ENCODE data around the gene SLC5A9.

The SLC5A9 gene

GRCh38 chr1:48214820-48215219 is 7.7 kb upstream of the SLC5A9 start:
- DNase-seq, result no peak

GRCh38 chr1:48215222-48215621 is 7.3 kb upstream of the SLC5A9 start:
- DNase-seq, result no peak

DNA sequence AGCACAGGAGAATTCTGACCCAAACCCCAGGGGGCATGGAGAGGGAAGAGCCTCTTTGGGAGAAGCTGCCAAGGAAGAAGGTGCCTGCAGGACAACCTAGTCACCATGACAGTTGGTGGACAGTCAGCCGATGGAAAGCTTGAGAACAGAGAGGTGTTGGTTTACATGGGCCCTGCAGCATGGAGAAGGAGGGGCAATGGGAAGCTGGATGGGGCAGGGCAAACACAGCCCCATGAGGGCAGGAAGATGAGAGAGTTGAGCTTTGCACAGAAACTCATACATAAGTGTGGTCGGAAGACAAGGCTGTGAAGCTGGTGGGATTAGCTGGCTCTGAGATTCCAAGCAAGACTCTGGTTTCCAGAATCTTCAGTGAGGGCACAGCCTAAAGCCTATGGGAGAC is 6.6 kb upstream of the SLC5A9 start:
- DNase-seq, result no peak

- DNase-seq, result no peak
These were observed 6.2 kb upstream of the SLC5A9 start for GRCh38 chr1:48216313-48216712.

DNA sequence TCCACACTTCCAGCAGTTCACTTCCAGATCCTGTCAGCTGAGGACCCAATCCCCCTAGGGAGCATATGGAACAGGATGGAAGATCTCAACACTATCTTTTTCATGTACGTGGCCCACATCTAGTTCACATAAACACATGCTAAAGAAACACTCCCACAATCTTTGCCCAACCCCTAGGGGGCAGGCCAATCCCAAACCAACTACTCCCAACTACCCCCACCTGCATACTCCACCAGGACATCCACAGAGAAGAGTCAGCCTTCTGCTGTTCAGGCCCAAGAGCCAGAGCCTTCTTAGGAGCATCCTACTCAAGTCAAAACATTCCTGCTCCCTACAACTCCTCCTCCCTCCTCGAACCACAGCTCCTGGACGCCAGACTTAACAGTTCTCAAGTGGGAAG is 5.6 kb upstream of the SLC5A9 start:
- no peak for DNase-seq

DNA sequence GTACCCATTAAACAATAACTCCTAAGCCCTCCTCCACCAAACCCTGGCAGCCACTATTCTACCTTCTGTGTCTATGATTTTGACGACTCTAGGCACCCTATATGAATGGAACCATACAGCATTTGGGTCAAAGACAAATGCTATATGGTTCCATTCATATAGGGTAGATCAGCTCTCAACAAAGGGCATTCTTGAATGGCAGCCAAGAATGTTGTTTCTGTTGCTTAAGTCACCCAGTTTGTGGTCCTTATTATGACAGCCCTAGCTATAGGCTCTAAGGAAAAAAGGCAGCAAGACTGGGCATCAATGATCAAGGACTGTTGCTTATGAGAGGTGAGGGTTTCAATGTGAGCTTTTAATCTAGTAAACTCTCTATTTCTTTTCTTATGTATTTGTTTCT is 4.7 kb upstream of the SLC5A9 start:
- DNase-seq, result no peak

DNA sequence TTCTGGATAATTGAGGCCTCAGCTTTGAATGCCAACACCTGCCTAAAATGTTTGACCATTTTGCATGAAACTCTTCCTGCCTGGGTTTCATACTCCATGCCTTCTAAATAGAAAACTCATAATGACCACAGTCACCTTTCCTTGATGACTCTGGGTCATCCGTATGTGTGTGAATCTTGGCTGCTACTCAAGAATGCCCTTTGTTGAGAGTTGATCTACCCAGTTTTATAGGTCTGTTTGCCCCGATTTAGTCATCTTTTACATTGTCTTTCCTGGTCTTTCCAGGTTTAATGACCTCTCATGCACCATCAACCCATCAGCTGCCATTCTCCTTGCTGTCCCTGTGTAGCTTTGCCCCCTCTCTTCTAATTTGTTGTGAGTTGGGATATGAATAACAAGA is 2.7 kb upstream of the SLC5A9 start:
- no peak for DNase-seq

DNA sequence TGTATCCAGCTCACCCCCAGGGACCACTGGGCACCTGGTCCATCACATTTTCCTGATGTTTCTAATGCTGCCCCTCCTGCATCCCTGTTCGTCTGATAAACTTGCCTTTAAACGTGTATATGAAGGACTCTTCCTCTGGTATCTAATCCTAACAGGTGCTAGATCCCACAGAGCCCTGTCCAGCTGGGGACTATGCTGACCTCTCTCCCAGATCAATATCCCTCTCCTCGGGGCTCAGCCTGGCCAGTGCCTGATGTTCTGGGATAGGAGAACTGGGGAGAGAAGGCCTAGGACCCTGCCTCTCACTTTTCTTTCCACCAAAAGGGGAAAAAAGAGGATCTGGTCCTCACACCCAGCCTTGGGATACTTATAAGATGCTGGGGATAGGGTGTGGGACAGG is 1.4 kb upstream of the SLC5A9 start:
- no peak for DNase-seq

GRCh38 chr1:48221657-48222056 is 859 bp upstream of the SLC5A9 start:
- DNase-seq, result no peak

GRCh38 chr1:48223366-48224240 is 1.1 kb downstream of the SLC5A9 start:
- no peak for DNase-seq

DNA sequence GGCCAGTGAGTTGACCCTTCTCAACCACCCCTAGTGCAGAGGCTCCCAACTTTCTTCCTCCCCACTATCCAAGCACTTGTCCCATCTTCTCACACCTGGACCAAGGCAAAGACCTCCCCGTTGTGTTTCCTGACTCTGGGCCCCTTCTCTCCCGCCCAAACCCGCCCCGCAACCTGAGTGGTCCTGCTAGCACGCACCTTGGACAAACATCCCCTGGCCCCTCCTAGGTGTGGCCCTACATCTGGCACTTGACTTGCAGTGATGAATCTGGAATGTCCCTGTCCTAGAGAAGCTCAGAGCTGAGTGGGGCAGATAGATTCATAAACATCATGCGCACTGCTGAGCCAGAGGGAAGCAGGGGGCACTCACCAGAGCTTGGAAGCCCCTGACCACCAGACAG is 2.3 kb downstream of the SLC5A9 start:
- no peak for DNase-seq

DNA sequence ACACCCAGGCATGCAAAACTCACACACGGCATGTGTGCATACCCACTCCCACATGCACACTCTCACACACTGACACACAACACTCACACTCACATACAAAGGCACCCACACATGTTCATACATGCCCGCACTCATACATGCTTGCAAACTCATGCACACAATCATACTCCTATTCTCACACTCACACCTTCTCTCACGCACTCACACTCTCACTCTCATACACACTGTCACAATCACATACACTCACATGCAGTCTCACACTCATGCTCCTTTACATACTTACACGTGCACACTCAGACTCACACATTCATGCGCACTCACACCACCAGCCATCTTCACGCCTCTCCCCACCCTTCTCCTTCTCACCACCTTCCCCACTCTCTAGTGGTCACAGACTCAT is 3.1 kb downstream of the SLC5A9 start:
- DNase-seq, result no peak

GRCh38 chr1:48227165-48228013 is 4.9 kb downstream of the SLC5A9 start:
- DNase-seq, result peak; percentile 28 to 33

DNA sequence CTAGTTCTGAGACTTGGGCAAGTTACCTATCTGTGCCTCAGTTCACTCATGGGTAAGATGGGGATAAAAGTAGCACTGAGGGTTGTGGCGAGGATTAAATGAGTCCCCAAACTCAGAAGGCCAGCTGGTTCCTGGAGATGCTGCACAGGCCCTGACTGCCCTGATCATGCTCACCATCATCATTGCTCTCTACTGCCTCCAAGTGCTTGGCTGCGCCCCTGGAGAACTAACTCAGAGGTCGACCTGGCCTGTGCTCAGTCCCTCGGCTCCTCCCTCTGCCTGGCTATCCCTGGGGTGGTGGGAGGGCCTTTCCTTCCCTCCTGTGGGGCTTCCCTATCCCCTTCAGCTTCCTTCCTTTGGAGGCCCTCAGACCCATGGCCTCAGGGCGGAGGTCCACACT is 5.6 kb downstream of the SLC5A9 start:
- no peak for DNase-seq

- DNase-seq, result no peak
These were observed 6.8 kb downstream of the SLC5A9 start for GRCh38 chr1:48229317-48229716.

GRCh38 chr1:48230236-48230635 is 7.7 kb downstream of the SLC5A9 start:
- DNase-seq, result no peak

DNA sequence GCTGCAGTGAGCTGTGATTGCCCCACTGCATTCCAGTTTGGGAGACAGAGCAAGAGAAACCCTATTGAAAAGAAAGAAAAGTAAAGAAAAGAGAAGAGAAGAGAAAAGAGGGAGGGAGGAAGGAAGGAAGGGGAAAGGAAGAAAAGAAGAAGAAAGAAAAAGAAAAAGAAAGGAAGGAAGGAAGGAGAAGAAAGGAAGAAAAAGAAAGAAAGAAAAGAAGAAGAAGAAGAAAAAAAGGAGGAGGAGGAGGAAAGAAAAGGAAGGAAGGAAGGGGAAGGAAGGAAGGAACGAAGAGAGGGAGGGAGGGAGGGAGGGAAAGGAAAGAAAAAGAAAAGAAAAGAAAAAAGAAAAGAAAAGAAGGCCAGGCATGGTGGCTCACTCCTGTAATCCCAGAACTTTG is 10.2 kb downstream of the SLC5A9 start:
- no peak for DNase-seq

DNA sequence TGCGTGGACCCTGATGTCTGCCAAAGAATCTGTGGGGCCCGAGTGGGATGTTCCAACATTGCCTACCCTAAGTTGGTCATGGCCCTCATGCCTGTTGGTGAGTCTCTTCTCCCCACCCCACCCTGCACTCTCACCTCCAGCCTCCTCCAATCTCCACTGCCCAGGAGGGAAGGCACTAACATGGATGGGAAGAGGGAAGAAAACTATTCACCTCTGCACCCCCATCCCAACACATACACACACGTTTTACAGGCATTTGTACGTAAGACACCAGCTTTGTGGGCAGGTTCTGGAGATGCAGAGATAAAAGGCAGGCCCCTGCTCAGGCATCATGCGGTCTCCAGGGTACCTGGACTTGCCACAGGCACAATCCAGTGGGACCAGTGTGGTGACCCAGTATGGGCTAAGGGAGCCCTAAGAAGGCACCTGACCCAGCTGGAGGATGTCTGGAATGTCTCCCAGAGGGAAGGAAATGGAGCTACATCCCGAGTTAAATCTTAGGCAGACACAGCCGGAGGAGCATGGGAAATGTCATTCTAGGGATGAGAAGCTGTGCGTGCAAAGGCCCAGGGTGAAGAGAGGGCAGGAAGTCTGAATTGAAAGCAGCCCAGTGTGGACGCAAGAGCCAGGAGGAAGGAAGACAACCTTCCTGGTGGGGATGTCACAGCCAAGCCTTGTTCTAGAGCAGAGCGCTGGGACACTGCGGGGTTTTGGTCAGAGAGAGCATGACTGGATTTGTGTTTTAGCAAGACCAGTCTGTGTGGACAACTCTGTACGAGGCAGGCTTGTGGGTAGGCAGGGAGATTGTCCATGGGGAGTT is 11.4 kb downstream of the SLC5A9 start:
- no peak for DNase-seq

DNA sequence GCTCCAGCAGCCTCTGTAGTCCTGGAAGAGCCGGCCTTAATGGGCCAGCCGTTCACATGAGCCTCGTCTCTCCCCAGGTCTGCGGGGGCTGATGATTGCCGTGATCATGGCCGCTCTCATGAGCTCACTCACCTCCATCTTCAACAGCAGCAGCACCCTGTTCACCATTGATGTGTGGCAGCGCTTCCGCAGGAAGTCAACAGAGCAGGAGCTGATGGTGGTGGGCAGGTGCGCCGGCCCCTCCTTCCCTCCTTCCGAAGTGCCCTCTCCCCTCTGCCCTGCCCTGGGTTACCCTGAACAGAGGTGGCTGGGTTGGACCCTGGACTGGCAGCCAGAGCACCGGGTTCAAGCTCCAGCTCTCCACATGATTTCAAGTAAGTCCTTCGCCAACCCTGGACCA is 13.1 kb downstream of the SLC5A9 start:
- DNase-seq, result no peak

- peak in 1 of 2 donors; percentile 45 for DNase-seq
These were observed 14.4 kb downstream of the SLC5A9 start for GRCh38 chr1:48236716-48237470.

GRCh38 chr1:48242141-48242736 is 19.7 kb downstream of the SLC5A9 start:
- DNase-seq, result no peak

DNA sequence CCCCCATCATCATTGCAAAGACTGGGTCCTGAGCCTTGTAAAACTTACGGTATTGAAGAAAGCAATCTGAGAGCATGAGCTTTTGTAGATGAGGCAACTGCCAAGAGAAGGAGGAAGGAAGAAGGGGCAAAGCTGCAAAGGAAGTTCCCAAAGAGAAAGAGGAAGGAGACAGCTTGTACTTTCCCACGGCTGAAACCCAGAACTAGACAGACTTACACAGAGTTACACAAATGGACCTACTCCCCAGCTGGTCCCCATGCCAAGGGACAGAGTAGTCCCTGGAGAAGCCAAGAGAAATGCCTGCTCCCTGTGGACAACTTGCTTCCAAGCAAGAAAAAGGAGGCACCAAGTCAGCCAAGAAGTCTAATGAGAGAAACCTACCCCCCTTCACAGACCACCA is 22.6 kb downstream of the SLC5A9 start:
- DNase-seq, result peak; percentile 15 to 39

Measured in CD4-positive, alpha-beta T cell treated with Interferon alpha-2 for 1 hour (primary cell).